Lower leg skin (tissue), 3 donors: ENCODE data around the gene PHLPP2.

Source experiments
- CTCF ChIP-seq, 3 donors: fragments of 450-650 bp; IDR thresholded peaks; one replicate each; pipeline ENCODE4 v1.5.1; 2016; ENCODE audit warnings: antibody characterized with exemption in 3 of 3, mild to moderate bottlenecking in 3 of 3, moderate library complexity in 2 of 3
- POLR2A ChIP-seq, 2 donors: fragments of 450-650 bp; IDR thresholded peaks; one replicate each; pipeline ENCODE4 v1.6.1; 2016 to 2017; ENCODE audit warnings: antibody characterized with exemption in 2 of 2, mild to moderate bottlenecking in 1 of 2, moderate library complexity in 1 of 2

GRCh38 chr16:71732587-71732986 lies 8.1 kb upstream of the PHLPP2 start:
- no peak for TF ChIP-seq CTCF (IDR thresholded peaks at IDR 0.05)
- no peak for TF ChIP-seq POLR2A (IDR thresholded peaks at IDR 0.05)
